NB4 (cell line): ENCODE results near the gene ARL16.

ENCODE experiments used
- DNase-seq: peaks from one replicate; pipeline ENCODE4 v3.0.0; 2010; ENCODE audit warnings: low read depth
- H3K4me3 ChIP-seq: one replicate; pipeline ENCODE4 v1.5.1; 2011; ENCODE audit warnings: mild to moderate bottlenecking, low read depth, low read length, moderate library complexity
- CTCF ChIP-seq: IDR thresholded peaks from one replicate; pipeline ENCODE4 v1.5.1; 2012; ENCODE audit warnings: low read depth, low read length
- MAX ChIP-seq: IDR thresholded peaks from 2 replicates; pipeline ENCODE4 v1.6.1; 2011; ENCODE audit warnings: low read depth, low read length
- MYC ChIP-seq: IDR thresholded peaks from 2 replicates; pipeline ENCODE4 v1.6.1; 2011; ENCODE audit warnings: low read depth, low read length
- POLR2A ChIP-seq: IDR thresholded peaks from 2 replicates; pipeline ENCODE4 v1.6.1; 2011; ENCODE audit warnings: mild to moderate bottlenecking; ENCODE audit not compliant: insufficient read length; ENCODE audit errors: extremely low read depth

The ARL16 gene

GRCh38 chr17:81713004-81713555, 29.5 kb upstream of the ARL16 start:
- DNase-seq, result no peak
- peak overlapping the region; percentile 84 for H3K4me3 ChIP-seq
- TF ChIP-seq POLR2A, result no peak
- no peak for TF ChIP-seq MAX
- no peak for TF ChIP-seq CTCF
- no peak for TF ChIP-seq MYC

GRCh38 chr17:81712468-81713003, 28.9 kb upstream of the ARL16 start:
- peak; percentile 55 for DNase-seq
- TF ChIP-seq CTCF (no peak), POLR2A (no peak), MYC (no peak)
- peak overlapping the region; percentile 84 for H3K4me3 ChIP-seq

- peak within 1 kb of the TSS; percentile 84 for H3K4me3 ChIP-seq
- peak; percentile 89 for DNase-seq
- TF ChIP-seq MAX (peak; percentile 95), MYC (peak; percentile 94), POLR2A (peak; percentile 32), CTCF (no peak)
Observed at GRCh38 chr17:81711814-81712467, 28.3 kb upstream of the ARL16 start, which contains the start of gene SLC25A10. Gene SLC25A10 (plus strand): TSS chr17:81712284. CDS start chr17:81712427, 143 bp downstream.

- H3K4me3 ChIP-seq, result peak overlapping the region; percentile 67
- TF ChIP-seq MYC, result peak; percentile 11; the same call in 1 of the 2 replicates
- TF ChIP-seq MAX, result peak; percentile 69; the same call in 1 of the 2 replicates
- peak; percentile 67 for TF ChIP-seq POLR2A
- TF ChIP-seq CTCF, result no peak
- DNase-seq, result peak; percentile 94
Observed at GRCh38 chr17:81710514-81711308, 27.1 kb upstream of the ARL16 start.

- TF ChIP-seq POLR2A (no peak), MYC (no peak), MAX (no peak)
- H3K4me3 ChIP-seq, result no peak overlapping the region
- no peak for DNase-seq
Observed at GRCh38 chr17:81708739-81709185, 25.2 kb upstream of the ARL16 start.
